NCI-H82 treated with DMSO at 0.1 percent for 48 hours (cell line): ENCODE measurements around the gene RYR2.

Experiments used
- DNase-seq: peaks from one replicate; lab custom pipeline; 2025; ENCODE audit not compliant: unreplicated experiment; lab: John Stamatoyannopoulos, UW

Gene RYR2

DNA sequence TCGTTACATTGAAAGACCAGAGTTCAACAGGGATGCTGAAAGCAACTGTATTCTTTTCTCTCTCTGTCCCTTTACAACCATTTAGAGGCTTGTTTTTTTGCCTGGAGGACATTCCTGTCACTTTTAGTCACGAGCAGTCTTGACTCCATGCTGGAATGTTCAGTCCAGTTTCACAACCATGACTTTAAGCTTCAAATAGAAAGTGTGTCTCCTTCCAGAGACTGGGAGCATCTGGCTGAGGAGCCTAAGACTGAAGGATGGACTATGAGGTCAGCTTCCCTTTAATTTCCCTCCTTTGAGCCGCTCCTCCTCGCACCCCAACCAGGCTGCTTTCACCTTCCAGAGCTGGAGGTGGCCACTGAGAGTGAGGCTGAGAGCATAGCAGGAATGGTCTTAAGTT lies 10.5 kb upstream of the RYR2 start:
- no peak for DNase-seq

DNA sequence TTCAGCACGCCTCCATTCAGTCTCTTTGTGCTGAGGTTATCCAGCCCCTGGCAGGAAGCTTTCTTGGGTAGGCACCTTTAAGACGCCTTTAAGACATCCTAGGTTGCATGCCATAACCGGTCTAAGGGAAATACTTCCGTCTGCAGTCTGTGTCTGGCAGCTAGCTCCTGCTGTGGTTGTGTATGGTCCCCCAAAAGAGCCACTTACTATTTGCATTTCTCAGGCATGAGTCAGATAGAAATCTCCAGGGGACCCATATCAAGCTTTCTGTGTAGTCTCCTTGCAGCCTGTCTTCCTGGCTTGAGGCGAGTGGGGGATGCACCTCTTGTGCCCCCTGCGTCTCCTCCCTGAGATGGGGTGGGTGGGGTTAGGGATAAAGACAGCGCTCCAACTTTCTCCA lies 10.0 kb upstream of the RYR2 start:
- DNase-seq = no peak

DNA sequence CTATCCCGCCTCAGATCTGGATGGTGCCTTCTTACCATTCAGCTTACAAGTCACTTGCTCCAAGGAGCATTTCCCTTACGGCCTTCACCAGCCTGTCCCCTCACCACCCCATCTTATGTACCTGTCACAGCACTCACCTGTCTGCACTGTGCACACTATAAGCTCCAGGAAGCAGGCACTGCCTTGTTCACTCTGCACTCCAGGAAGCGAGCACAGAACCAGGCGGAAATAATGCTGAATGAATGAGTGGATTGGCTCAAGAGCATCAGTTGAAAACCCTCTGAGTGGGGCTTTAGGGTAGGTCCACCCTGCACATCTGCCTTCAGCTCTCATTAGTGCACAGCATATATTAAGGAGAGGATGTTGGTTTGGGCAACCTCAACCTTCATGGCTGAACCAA lies 8.9 kb upstream of the RYR2 start:
- no peak for DNase-seq

DNA sequence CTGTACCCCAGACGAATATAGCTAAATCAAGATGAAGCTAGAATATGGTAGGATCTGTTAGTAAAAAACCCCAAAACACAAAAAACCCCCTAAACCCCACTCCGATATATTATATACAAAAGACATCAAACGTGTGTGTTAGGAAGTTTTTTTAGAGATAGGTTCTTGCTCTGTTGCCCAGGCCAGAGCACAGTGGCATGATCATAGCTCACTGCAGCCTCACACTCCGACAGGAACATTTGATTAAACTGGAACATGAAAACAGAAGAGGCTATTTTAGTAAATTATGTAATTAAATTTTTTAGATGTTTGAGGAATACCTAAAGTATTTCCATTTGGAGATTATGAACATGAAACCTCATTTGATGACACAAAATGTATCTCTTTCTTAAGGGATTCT lies 8.2 kb upstream of the RYR2 start:
- no peak for DNase-seq

DNA sequence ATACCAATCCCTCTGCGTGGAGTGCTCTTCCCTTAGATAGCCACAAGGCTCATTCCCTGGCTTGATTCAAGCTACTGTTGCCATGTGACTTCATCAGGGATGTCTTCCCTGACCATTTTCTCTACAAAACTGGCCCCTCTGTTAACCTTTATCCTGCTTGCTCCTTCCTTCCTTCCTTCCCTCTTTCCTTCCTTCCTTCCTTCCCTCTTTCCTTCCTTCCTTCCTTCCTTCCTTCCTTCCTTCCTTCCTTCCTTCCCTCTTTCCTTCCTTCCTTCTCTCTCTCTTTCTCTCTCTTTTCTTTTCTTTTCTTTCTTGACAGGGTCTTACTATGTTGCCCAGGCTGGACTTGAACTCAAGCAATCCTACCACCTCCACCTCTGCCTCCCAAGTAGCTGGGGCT lies 6.2 kb upstream of the RYR2 start:
- no peak for DNase-seq

DNA sequence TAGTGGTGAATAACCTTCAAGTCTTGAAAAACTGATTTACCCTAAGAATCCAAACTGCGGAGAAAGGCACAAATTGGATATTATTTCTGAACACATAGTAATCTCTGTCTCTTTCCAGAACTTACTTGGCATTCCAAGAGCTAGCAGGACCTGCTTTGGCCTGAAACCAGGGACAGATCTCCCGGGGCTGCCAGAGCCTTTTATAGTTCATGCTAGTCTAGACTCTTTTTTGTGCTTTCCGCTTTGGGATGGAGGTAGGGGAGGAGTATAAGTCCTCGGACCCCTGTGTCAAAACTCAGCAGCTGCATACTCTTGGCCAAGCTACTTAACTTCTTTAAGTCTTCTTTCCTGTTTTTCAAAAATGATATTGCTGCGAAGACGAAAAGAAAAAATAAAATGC lies 3.8 kb upstream of the RYR2 start:
- DNase-seq = no peak

DNA sequence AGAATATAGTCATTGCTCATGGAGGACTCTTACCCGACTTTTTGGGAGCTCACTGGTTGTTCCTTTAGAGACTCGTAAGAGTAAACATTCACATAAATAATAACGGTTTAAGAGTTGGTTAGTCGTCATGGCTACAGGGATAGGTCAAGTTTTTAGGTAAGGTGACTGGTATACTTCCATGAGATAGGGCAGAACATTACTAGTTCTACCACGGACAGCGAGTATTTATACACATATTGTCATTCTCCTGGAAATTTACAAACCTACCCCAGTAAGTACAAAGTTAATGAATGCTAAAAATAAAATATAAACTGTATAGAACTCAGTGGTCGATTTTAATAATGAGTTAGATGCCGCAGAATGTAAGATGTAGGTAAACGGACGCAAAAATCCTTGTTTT lies 1.2 kb upstream of the RYR2 start:
- no peak for DNase-seq

DNA sequence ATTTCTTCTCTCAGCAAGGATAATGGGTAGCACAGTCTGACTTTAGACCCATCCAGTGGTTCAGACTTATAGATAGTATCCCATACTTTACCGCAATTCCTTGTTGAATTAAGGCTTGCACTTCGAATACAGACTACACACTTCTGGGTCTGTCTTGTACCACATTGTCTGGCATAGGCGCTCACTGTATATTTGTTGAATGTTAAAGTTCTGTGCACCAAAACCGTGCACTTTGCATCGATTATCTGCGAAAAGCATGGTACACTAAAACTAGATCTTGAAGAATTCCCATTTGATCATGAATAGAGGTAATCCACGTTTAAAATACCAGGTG lies 556 bp upstream of the RYR2 start:
- DNase-seq = no peak

DNA sequence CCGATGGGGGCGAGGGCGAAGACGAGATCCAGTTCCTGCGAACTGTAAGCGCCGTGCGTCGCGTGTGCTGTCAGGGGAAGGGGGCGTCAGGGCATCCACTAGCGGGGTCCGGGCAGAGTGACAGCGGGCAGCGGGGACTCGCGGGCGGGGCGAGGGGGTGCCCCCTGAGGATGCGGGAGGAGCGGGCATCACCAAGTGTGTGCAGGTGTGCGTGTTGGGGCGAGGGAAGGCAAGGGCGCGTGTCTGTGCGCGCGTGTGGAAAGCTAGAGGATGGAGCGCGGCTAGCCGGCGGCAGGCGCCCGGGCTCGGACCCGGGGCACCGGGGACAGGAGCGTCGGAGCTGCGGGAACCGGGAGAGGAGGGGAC lies 525 bp downstream of the RYR2 start:
- DNase-seq = no peak

DNA sequence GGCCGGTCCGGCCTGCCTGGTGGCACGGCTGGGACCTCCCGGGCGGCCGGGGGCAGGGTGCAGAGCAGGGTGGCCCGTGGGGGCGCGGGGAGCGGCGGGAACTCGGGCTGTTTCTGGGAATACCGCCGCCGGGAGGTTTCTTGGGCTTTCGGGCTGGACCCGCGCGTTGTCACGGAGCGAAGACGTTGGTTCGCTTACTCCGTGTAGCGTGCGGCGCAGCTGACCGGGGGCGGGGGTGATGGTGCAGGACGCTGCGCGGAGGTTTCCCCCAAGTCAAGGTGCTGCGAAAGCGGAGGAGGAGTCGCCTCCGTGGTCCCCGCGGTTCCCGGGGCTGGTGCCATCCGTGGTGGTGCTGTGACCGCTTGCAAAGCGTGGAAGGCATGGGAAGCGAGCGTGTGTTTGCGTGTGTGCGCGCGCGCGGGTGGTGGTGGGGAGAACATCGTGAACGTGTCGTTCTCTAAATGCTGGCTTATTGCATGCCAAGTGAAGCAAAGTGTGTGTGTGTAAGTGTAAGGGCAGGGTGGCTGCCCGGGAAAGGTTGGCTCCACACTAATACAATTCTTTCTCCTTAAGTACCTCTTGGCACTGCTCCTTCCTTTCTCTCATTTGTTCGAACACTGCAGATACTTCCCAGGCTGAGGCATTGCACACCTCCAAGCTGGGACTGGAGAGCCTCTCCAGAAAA lies 1.1 kb downstream of the RYR2 start:
- no peak for DNase-seq

DNA sequence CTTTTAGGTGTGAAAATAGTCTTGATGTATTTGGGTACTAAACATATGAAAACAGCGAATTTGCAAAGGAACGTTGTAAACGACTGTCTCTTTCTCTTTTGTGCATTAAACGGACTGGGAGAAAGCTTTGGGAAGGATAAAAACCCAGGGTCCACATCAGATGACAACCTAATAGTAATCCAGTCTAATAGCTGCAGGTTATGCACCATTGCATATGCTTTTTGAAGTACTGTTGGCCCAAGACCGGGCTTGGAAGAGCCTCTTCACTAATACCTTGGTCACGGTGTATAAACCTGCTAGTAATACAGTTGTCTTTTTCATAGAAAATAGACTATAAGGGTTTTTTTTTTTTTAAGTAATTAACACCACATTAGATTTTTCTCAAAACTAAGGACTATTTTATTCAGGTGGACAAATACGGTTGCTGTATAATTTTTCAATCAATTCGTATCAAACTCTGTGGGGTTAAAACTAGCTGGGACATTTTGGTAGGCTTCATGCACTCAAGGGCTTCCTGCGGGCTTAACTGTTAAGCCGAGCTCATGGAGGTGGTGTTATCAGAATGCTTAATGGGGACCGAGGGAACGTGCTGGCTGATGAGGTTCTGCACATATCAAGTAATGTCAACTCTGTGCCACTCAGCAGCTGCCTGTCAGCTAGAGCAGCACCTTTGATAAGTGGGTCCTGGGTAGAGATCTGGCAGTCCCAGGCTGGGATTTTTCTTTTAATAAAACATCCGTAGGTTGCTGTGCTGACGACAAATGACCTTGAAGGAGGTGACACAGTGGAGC lies 2.1 kb downstream of the RYR2 start:
- peak; percentile 39 for DNase-seq

DNA sequence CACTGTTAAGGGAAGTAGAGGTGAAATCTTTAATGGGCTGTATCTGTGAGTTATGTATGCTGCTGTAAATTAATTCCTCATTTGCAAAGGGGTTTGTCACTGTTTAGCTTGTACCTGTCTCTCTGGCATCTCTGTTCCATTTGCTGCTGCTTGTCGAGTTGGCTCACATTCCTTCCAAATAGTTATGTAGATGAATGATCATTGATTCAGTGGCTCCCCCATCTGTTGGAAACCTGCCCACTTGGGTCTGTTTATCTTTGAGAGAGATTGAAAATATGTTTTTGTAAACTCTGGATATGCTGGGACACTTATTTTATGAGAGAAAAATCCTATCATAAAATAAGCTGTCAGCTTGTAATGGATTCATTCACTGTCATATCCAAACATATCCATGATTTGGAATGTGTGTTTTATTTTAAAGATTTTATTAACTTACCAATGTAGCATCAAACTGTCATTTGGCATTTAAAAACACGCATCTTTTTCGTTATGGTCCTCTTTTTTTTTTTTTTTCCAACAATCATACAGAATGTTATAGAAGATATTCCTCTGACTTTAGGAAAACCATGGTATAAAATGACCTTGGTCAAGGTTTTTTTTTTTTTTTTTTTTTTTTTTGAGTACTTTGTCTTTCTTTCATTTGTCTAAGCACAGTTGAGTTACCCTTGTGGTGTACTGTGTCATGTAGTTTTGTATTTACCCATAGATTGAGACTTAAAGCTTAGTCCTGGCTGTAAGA lies 3.5 kb downstream of the RYR2 start:
- no peak for DNase-seq

DNA sequence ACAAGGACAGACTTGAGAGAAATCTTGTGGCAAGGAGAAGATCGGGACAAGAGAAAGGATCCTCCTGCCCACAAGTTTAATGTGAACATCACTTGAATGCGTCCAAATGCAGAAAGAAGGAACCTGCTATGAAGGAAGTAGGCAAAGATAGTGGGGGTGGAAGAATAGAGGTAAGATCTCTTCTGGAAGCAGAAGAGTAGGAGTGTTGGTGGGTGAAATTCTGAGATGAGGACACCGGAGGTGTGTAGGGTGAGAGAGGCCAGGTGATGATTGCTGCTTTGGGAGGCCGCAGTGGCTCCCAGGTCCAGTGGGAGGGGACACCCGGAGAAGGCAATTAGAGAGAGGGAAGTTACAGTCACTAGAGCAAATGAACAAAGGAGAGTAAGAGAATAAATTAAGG lies 6.8 kb downstream of the RYR2 start:
- DNase-seq = no peak

DNA sequence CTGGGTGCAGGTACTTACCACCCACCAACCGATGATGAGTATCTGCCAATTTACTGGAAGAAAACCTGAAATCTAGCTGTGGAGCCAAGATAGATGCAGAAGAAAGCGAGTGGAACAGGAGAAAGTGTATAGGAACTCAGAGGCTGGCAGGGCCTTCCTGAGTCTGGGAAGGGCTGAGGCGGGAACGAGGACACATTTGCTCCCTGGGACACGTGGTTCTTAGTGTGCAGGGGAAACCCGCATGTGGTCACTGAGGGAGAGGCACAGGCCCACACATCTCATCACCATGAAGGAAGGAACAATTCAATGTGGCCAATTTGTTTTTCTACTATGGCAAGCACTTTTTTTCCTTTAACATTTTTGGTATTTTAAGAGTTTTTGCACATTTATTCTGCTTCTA lies 8.2 kb downstream of the RYR2 start:
- DNase-seq = no peak

GRCh38 chr1:237050915-237051314 lies 8.9 kb downstream of the RYR2 start:
- no peak for DNase-seq

- peak; percentile 90 for DNase-seq
Measured at GRCh38 chr1:237054313-237054712, 12.3 kb downstream of the RYR2 start.

- DNase-seq = no peak
Measured at GRCh38 chr1:237058470-237058869, 16.5 kb downstream of the RYR2 start.

GRCh38 chr1:237059244-237059643 lies 17.3 kb downstream of the RYR2 start:
- DNase-seq = no peak

- DNase-seq = no peak
Measured at GRCh38 chr1:237062976-237063375, 21.0 kb downstream of the RYR2 start.

DNA sequence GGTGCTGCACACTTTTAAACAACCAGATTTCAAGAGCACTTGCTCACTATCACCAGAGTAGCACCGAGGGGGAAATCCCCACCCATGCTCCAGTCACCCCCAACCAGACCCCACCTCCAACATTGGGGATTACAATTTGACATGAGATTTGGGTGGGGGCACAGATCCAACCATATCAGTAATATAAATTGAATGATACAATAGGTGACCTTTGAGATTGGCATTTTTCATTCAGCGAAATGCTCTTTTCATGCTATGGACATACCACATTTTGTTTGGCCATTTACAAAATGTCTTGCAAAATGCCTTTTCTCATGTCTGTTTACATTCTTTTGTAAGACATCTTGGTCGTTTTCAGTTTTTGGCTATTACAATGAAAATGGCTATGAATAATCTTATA lies 23.9 kb downstream of the RYR2 start:
- DNase-seq = no peak

GRCh38 chr1:237070519-237070918 lies 28.5 kb downstream of the RYR2 start:
- no peak for DNase-seq

DNA sequence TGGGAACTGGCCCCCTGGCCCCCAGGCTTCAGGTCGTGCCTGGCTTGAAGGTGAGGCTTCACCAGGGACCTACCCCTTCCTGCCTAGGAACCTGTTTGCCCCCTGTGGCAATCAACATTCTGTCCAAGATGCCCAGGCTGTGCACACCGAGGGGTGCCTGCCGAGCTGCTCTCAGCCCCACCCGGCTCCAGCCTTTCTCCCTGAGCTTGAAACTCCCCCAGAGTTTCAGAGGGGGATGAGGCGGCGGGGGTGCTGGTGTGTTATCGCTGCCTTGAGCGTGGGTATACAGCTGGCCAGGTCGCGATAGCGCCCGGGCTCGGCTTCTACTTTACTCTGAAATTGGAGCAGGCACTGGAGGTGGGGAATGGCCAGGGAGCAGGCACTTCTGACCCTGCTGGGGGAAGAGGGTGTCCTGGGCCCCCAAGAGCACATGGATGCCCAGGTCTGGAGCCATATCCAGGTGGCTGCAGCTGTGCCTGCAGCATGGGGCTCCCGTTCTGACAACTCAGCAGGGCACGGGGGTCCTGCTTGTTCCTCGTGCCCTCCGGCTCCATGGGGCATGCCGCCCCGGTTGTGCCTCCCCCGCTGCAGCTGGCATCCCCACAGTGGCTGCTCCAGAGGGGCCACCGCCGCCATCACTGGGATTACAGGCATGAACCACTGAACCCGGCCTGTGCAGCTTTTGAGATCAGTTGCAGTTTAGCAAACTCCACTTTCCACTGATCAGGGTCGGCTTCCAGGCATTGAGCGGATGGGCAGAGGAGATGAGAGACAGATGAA lies 29.8 kb downstream of the RYR2 start:
- DNase-seq = no peak
